ENCODE data around the gene RGL1.
"Not testable (repeated sequence)": the region's sequence is repeated elsewhere in the genome, so short reads cannot be mapped to it uniquely, and the experiment has no call there.

The RGL1 gene

DNA sequence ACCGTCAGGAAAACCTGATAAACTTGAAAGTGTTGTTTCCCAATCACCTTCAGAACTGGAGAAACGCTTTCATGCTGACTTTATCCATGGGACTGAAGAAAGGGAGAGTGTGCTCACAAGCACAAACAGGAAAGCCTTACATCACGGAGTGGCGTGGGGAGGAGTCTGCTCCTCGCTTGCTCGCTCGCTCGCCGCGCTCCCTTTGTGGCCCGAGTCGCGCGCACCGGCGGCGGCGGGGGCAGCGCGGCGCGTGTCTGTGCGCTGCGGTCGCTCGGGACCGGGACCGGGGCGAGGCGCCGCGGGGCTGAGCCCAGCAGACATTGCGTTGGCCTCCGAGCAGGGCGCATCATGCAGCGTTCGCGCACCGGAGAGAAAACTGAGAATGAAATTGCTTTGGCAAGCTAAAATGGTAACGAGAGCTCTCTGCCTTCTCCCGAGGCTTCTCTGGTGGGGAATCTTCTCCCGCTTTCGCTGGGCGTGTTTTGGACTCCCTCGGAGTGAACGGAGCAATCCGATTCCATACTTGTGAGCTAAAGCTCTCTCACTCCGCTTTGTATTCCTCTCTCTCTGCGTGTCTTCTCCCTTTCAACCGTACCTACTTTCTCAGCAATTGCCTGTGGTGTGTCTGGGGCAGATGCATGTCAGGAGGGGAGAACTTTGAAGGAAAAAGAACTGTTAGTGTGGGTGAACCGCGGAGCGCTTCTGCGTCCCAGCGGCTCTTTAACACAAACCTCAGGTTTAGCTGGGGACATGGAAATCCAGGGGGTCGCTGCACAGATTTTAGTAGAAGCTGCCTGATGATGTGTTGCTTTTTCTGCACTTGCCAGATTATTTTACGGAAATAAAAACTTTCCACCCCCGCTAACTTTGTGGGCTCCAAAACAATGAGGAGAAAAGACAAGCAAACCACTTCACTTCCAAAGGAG, at the start of gene RGL1:
RGL1 (plus strand) TSS at position 205 of the 926 bp plus-strand sequence; CDS start at position 383, 178 bp downstream.
- no peak for DNase-seq

- no peak for DNase-seq
These were observed 48.6 kb upstream of the RGL1 start for GRCh38 chr1:183756326-183756725.

- DNase-seq: no peak
These were observed 47.9 kb upstream of the RGL1 start for GRCh38 chr1:183757061-183757460.

- DNase-seq: no peak
These were observed 46.0 kb upstream of the RGL1 start for GRCh38 chr1:183758913-183759312.

DNA sequence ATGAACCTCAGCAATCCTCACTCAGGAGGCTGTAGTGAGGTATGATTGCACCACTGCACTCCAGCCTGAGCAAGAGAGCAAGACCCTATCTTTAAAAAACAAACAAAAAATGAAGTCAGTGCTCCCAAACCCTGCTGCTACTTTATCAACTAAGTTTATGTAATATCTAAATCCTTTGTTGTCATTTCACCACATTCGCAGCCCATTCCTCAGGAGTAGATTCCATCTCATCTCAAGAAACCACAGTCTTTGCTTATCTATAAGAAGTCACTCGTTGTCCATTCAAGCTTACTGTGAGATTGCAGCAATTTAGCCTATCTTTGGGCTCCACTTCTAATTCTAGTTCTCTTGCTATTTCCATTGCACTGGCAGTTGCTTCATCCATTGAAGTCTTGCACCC, 44.3 kb upstream of the RGL1 start:
- no peak for DNase-seq

DNA sequence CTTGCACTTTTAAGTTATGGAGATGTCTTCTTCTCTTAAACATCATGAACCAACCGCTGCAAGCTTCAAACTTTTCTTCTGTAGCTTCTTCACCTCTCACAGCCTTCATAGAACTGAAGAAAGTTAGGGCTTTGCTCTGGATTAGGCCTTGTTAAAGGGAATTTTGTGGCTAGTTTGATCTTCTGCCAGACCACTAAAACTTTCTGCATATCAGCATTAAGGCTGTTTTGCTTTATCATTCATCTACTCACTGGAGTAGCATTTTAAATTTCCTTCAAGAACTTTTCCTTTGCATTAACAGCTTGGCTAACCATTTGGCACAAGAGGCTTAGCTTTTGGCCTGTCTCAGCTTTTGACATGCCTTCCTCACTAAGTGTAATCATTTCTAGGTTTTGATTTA, 43.0 kb upstream of the RGL1 start:
- DNase-seq: no peak

- DNase-seq: not testable (repeated sequence)
These were observed 42.1 kb upstream of the RGL1 start for GRCh38 chr1:183762856-183763255.

DNA sequence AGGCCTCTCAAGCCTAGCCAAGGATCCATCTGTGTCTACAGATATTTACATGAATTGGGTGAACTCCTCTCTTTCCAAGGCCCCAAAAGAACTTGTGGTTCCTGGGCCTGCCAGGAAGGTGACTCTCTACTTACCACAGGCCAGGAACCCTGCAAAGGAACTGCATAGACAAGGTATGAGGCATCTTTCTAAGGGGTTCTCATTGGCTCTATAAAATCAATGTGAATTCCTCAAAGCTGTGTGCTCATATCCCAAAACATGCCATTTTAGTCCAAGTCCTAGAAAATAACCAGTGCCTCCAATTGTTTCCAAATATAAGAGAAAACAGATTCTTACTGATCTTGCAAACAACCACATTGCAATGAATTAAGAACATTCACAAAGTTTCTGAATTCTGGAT, 39.9 kb upstream of the RGL1 start:
- no peak for DNase-seq

DNA sequence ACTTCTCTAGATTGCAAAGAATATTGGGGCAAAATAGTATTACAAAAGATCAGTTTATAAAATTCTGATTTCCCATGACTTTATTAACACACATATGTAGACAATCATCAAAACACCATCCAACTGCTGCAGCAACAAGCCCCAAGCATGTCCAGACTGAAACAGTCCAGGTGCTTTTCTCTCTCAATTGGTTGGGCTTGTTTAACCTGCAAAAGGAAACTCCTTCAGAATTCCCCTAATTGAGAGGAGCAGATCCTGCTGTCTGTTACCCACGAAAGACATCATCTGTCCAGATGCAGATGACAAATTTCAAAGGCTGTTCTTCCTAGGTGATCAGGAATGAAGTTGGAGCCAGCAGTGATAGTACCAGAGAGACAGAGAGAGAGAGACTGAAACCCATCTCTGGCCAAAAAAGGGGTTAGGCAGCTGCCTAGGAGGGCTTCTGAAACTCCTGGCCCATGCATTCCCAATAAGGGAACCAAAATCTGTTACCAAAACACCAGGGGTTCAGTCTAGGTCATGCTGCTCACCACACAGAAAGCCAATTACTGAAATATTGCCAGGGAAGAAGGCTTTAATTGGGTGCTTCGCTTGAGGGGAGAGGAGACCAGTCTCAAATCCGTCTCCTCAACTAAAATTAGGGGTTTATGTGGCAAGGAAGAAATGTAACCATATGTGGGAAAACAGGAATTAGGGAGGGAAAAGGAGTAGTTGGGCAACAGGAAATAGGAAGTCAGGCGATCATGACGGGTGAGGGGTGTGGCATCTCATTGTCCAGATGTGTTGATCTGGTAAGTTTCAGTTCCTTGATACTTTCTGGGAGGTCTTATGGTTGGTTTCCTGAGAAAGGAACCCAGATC, 34.7 kb upstream of the RGL1 start:
- DNase-seq: no peak

DNA sequence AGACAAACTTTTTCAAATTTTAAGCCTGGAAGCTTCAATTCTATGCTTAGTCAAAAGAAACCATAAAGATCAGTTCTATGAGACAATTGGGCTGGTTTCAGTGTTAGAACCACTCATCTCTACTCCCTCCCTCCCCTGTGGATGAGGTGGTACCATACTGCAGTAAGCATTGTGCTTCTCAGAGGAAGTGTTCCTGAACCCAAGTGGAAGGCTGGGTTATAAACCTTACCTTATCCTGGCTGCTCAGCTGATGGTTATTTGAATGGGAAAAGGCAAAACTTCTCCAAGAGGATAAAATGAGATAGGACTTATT, 34.1 kb upstream of the RGL1 start:
- DNase-seq: no peak

- no peak for DNase-seq
These were observed 31.2 kb upstream of the RGL1 start for GRCh38 chr1:183773482-183774274.

DNA sequence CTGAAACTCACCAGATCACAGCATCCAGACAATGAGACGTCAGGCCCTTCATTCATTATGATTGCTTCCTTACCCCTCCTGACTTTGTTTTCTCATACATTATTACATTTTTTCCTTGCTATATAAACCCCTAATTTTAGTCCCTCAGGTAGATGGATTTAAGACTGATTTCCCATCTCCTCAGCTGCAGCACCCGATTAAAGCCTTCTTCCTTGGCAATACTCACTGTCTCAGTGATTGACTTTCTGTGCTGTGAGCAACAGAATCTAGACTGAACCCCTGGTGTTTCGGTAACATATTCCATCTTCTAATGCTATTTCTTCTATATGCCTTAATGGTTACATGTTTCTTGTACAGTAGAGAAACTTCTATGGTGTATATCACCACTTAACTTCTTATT, 30.0 kb upstream of the RGL1 start:
- DNase-seq: no peak

GRCh38 chr1:183776731-183777130, 28.2 kb upstream of the RGL1 start:
- DNase-seq: no peak

- no peak for DNase-seq
These were observed 27.6 kb upstream of the RGL1 start for GRCh38 chr1:183777328-183777727.

- no peak for DNase-seq
These were observed 26.9 kb upstream of the RGL1 start for GRCh38 chr1:183778045-183778444.

- peak in 1 of 2 experiments; percentile 34 for DNase-seq
These were observed 26.1 kb upstream of the RGL1 start for GRCh38 chr1:183778568-183779433.

DNA sequence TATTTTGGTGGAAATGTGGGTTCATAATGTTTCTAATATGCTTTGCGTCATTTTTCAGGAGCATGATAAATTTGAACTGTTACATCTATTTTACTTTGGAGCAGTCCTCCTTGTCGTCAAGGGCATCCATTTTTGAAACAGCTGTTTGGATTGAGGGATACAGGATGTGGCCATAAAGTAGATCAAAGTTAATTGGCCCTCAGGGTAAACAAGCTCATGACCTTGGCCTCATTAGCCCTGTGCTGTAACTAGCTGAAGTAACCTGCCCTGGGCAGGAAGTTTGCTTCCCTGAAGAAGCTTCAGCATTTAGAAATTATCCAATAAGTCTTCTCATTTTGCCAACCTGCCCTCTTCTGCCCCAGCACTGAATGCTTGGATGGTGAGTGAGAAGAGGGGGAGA, 24.8 kb upstream of the RGL1 start:
- no peak for DNase-seq

- no peak for DNase-seq
These were observed 24.2 kb upstream of the RGL1 start for GRCh38 chr1:183780757-183781156.

GRCh38 chr1:183783342-183783741, 21.6 kb upstream of the RGL1 start:
- DNase-seq: no peak

DNA sequence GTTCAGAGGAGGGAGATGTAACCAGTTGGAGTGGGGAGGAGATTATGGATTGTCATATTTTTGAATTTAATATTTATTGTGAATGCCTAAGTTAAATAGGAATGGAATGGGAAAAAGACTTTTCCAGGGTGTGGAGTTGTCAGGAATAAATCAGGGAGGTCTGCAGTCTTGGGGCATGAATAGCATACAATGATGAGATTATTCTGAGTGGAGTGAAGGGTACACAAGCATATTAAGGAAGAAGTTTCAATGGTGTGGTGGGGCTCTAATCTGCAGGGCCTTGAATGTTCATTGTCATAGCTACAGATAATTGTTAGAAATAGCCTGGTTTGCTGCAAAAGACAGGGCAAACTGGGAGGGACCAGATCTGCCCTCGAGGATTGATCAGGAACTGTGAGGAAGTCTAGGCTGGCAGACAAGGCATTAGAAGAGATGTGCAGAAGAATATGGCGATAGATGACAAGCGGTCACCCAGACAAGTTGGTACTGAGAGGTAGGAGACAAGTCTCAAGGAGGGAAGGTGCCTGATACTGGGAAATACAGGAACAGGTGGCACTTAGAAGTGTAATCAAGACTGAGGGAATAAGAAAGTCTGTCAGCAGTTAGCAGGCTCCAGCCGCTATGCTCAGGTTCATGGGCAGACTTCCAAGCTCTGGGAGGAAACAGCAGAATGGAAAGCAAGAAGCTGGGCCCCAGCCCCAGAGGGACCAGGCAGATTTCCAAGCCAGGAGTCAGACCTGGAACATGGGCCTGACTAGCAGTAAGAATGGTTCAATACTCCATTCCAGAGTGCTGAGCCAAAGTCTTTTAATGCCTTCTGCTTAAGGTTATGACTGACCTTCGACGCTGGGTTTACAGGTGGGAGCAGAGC, 20.9 kb upstream of the RGL1 start:
- no peak for DNase-seq

DNA sequence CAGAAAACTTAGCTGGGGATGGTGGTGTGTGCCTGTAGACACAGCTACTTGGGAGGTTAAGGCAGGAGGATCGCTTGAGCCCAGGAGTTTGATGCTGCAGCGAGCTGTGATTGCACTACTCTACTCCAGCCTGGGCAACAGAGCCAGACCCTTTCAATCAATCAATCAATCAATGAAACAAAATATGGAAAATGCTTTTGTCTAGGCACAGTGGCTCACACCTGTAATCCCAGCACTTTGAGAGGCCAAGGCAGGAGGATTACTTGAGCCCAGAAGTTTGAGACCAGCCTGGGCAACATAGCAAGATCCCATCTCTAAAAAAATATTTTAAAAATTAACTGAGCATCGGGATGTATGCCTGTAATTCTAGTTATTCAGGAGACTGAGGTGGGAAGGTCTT, 19.0 kb upstream of the RGL1 start:
- DNase-seq: not testable (repeated sequence)
